Measurements from ENCODE around the gene CDH15. TPM values are rescaled to one million over a fixed set of nuclear protein-coding genes. Genes with fewer than 3 reads are reported as not detected.

CDH15 gene
- total and polyA plus RNA-seq, 2 of the 13 experiments (the other 11 are each of a cell fraction or from before 2014, with no cell fraction given), result 0.74 to 2.2 TPM

DNA sequence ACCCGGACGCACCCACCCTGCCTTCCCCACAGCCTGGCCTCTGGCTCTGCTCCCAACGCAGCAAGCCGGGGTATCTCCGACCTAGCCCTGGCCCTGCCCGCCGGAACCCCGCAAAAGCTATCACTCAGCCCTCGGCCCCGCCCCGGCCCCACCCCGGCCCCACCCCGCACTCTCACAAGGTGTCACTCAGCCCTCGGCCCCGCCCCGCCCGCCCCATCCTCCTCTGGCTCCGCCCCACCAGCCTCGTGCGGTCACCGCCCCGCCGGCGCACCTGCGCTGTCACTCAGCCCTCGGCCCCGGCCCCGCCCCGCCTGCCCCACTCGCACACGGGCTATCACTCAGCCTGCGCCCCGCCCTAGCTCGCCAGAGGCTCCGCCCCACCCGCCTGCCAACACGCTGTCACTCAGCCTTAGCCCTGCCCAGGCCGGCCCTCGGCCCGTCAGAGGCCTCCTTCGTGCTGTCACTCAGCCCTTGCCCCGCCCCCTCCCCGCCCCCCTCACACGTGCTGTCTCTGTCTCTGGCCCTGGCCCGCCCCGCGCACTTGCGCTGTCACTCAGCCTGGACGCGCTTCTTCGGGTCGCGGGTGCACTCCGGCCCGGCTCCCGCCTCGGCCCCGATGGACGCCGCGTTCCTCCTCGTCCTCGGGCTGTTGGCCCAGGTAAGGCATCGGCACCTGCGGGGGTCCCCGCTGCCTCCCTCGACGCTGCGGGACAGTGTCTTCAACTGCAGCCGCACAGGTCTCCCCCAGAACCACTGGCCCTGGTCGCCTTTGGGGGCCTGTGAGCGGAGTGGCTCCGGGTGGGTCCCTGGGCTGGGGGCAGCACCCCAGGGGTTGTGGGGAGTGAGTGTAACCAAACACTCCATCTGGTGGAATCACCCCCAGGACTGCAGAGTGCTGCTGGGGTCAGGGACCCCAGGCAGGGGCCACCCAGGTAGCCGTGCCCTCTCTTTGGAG lies at the start of gene CDH15 (continued):
- TF ChIP-seq, protein P1, sequence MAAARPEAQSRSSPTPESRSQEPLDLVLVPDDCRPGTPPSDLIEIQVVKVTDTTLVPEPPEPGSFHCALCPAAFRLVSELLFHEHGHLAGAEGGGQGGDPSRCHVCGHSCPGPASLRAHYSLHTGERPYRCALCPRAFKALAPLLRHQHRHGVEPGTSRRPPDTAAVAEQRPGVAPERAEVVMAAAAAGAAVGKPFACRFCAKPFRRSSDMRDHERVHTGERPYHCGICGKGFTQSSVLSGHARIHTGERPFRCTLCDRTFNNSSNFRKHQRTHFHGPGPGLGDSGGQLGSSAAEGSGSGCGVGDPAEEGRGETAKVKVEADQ (CRISPR knock-in tag; IDR thresholded peaks at IDR 0.05; ENCODE audit: borderline replicate concordance), result no peak
- peak; percentile 93 for TF ChIP-seq PBX2 (CRISPR knock-in tag; IDR thresholded peaks at IDR 0.05)
- 0 out of 2 replicates have a peak, but pooled peaks have one; percentile 25 for TF ChIP-seq CAMTA2 (CRISPR knock-in tag; IDR thresholded peaks at IDR 0.05; ENCODE audit: borderline replicate concordance)
- TF ChIP-seq, protein P2, sequence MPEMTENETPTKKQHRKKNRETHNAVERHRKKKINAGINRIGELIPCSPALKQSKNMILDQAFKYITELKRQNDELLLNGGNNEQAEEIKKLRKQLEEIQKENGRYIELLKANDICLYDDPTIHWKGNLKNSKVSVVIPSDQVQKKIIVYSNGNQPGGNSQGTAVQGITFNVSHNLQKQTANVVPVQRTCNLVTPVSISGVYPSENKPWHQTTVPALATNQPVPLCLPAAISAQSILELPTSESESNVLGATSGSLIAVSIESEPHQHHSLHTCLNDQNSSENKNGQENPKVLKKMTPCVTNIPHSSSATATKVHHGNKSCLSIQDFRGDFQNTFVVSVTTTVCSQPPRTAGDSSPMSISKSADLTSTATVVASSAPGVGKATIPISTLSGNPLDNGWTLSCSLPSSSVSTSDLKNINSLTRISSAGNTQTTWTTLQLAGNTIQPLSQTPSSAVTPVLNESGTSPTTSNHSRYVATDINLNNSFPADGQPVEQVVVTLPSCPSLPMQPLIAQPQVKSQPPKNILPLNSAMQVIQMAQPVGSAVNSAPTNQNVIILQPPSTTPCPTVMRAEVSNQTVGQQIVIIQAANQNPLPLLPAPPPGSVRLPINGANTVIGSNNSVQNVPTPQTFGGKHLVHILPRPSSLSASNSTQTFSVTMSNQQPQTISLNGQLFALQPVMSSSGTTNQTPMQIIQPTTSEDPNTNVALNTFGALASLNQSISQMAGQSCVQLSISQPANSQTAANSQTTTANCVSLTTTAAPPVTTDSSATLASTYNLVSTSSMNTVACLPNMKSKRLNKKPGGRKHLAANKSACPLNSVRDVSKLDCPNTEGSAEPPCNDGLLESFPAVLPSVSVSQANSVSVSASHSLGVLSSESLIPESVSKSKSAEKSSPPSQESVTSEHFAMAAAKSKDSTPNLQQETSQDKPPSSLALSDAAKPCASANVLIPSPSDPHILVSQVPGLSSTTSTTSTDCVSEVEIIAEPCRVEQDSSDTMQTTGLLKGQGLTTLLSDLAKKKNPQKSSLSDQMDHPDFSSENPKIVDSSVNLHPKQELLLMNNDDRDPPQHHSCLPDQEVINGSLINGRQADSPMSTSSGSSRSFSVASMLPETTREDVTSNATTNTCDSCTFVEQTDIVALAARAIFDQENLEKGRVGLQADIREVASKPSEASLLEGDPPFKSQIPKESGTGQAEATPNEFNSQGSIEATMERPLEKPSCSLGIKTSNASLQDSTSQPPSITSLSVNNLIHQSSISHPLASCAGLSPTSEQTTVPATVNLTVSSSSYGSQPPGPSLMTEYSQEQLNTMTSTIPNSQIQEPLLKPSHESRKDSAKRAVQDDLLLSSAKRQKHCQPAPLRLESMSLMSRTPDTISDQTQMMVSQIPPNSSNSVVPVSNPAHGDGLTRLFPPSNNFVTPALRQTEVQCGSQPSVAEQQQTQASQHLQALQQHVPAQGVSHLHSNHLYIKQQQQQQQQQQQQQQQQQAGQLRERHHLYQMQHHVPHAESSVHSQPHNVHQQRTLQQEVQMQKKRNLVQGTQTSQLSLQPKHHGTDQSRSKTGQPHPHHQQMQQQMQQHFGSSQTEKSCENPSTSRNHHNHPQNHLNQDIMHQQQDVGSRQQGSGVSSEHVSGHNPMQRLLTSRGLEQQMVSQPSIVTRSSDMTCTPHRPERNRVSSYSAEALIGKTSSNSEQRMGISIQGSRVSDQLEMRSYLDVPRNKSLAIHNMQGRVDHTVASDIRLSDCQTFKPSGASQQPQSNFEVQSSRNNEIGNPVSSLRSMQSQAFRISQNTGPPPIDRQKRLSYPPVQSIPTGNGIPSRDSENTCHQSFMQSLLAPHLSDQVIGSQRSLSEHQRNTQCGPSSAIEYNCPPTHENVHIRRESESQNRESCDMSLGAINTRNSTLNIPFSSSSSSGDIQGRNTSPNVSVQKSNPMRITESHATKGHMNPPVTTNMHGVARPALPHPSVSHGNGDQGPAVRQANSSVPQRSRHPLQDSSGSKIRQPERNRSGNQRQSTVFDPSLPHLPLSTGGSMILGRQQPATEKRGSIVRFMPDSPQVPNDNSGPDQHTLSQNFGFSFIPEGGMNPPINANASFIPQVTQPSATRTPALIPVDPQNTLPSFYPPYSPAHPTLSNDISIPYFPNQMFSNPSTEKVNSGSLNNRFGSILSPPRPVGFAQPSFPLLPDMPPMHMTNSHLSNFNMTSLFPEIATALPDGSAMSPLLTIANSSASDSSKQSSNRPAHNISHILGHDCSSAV (CRISPR knock-in tag; IDR thresholded peaks at IDR 0.05; ENCODE audit: borderline replicate concordance), result no peak
- TF ChIP-seq FOXJ3 (CRISPR knock-in tag; IDR thresholded peaks at IDR 0.05; ENCODE audit: borderline replicate concordance), result no peak
- no peak for TF ChIP-seq ZNF781 (CRISPR knock-in tag; IDR thresholded peaks at IDR 0.05; ENCODE audit: borderline replicate concordance, not compliant biosample characterization)
- TF ChIP-seq SMAD1 (CRISPR knock-in tag; IDR thresholded peaks at IDR 0.05; ENCODE audit: borderline replicate concordance, low read depth), result no peak
- TF ChIP-seq HNF1B (CRISPR knock-in tag; IDR thresholded peaks at IDR 0.05), result no peak
- TF ChIP-seq HOXA7 (CRISPR knock-in tag; IDR thresholded peaks at IDR 0.05), result no peak
- TF ChIP-seq GPBP1L1 (CRISPR knock-in tag; IDR thresholded peaks at IDR 0.05), result no peak
- TF ChIP-seq NCOA2 (CRISPR knock-in tag; IDR thresholded peaks at IDR 0.05), result no peak
